Keratinocyte (primary cell): Measurements from ENCODE around the gene EPYC.

Source experiments
- EZH2 ChIP-seq: IDR thresholded peaks from one replicate; pipeline ENCODE4 v1.6.1; 2012; ENCODE audit warnings: inconsistent platforms, mild to moderate bottlenecking, low read length, moderate library complexity
- TF ChIP-seq, protein P1 (sequence below), 3 experiments: IDR thresholded peaks in 1 of 3; conservative IDR thresholded peaks in 1 of 3; optimal IDR thresholded peaks in 1 of 3; 2 replicates in 2 of 3; 3 replicates in 1 of 3; pipeline versions ENCODE3 to v1.5.1; 2011; ENCODE audit warnings: low read length in 3 of 3, mild to moderate bottlenecking in 3 of 3, moderate library complexity in 2 of 3, control low read depth in 1 of 3, inconsistent platforms in 1 of 3; ENCODE audit not compliant: insufficient read depth in 2 of 3; ENCODE audit errors: extremely low read depth in 1 of 3

DNA sequence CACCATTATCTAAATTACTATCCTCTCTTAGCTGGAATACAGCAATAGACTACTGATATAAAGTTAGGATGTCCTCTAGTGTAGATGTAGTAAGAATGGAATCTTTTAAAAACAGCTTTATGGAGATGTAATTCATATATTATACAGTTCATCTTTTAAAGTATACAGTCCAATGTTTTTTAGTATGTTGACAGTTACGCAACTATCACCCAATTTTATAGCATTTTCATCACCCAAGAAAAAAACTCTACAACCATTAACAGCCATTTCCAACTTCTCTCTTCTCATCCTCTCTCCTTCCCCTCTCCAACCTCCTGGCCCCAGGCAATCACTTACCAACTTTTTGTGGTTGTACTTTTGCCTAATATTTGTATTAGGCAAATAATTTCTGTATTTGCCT lies 22.6 kb downstream of the EPYC start:
- TF ChIP-seq, protein P1, sequence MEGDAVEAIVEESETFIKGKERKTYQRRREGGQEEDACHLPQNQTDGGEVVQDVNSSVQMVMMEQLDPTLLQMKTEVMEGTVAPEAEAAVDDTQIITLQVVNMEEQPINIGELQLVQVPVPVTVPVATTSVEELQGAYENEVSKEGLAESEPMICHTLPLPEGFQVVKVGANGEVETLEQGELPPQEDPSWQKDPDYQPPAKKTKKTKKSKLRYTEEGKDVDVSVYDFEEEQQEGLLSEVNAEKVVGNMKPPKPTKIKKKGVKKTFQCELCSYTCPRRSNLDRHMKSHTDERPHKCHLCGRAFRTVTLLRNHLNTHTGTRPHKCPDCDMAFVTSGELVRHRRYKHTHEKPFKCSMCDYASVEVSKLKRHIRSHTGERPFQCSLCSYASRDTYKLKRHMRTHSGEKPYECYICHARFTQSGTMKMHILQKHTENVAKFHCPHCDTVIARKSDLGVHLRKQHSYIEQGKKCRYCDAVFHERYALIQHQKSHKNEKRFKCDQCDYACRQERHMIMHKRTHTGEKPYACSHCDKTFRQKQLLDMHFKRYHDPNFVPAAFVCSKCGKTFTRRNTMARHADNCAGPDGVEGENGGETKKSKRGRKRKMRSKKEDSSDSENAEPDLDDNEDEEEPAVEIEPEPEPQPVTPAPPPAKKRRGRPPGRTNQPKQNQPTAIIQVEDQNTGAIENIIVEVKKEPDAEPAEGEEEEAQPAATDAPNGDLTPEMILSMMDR (optimal IDR thresholded peaks at IDR 0.05 in 1 of 3, IDR thresholded peaks at IDR 0.05 in 1 of 3, conservative IDR thresholded peaks at IDR 0.05 in 1 of 3; ENCODE audit: extremely low read depth in 1 of 3, insufficient read depth in 2 of 3, low read length in 3 of 3): no peak
- TF ChIP-seq EZH2: no peak
